Measurements from ENCODE around the gene ADAMTSL3. TPM values are rescaled to one million over a fixed set of nuclear protein-coding genes. Genes with fewer than 3 reads are reported as not detected.

ADAMTSL3 gene
- total RNA-seq, 1 donor from 2014 or later = 13.2 TPM

GRCh38 chr15:83656943-83657528, 3.1 kb downstream of the ADAMTSL3 start:
- DNase-seq (ENCODE audit: low spot score in 2 of 2, unreplicated experiment in 2 of 2) = no peak
- Mint-ChIP-seq H3K9me3 (no peaks in the 10 kb centered on the region), H3K27ac (no peak overlapping the region), H3K27me3 (ENCODE audit: low read depth) (peaks cover 60% of the 10 kb centered on the region), H3K4me3 (no peak overlapping the region), H3K36me3 (peaks cover 2% of the 10 kb centered on the region), H3K4me1 (peaks cover 3% of the 10 kb centered on the region)
- TF ChIP-seq, protein P1, sequence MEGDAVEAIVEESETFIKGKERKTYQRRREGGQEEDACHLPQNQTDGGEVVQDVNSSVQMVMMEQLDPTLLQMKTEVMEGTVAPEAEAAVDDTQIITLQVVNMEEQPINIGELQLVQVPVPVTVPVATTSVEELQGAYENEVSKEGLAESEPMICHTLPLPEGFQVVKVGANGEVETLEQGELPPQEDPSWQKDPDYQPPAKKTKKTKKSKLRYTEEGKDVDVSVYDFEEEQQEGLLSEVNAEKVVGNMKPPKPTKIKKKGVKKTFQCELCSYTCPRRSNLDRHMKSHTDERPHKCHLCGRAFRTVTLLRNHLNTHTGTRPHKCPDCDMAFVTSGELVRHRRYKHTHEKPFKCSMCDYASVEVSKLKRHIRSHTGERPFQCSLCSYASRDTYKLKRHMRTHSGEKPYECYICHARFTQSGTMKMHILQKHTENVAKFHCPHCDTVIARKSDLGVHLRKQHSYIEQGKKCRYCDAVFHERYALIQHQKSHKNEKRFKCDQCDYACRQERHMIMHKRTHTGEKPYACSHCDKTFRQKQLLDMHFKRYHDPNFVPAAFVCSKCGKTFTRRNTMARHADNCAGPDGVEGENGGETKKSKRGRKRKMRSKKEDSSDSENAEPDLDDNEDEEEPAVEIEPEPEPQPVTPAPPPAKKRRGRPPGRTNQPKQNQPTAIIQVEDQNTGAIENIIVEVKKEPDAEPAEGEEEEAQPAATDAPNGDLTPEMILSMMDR (IDR thresholded peaks at IDR 0.05; ENCODE audit: unreplicated experiment) = no peak

DNA sequence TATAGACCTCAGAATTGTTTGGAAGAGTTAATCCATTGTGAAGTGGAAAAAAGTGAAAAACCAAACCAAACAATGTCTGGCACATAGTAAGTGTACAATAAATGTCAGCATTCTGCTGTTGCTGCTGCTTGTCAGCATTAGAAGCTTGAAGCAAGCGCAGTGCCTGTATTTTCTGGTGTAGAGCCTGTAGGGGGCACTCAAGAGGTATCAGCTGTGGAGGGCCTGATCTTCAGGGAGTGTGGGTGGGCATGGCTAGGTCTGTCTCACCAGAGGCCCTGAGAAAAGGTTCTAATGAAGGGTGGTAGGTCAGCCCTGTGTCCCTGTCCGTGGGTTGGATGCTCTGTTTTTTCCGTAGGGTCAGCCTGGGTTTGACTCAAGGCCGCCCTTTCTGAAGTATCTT, 3.6 kb downstream of the ADAMTSL3 start:
- no peak for DNase-seq (ENCODE audit: low spot score in 2 of 2, unreplicated experiment in 2 of 2)
- Mint-ChIP-seq H3K36me3 (peaks cover 2% of the 10 kb centered on the region), H3K27me3 (ENCODE audit: low read depth) (peaks cover 55% of the 10 kb centered on the region), H3K4me1 (peaks cover 3% of the 10 kb centered on the region), H3K4me3 (no peak overlapping the region), H3K9me3 (no peaks in the 10 kb centered on the region), H3K27ac (no peak overlapping the region)
- TF ChIP-seq, protein P1 (IDR thresholded peaks at IDR 0.05; ENCODE audit: unreplicated experiment) = no peak

DNA sequence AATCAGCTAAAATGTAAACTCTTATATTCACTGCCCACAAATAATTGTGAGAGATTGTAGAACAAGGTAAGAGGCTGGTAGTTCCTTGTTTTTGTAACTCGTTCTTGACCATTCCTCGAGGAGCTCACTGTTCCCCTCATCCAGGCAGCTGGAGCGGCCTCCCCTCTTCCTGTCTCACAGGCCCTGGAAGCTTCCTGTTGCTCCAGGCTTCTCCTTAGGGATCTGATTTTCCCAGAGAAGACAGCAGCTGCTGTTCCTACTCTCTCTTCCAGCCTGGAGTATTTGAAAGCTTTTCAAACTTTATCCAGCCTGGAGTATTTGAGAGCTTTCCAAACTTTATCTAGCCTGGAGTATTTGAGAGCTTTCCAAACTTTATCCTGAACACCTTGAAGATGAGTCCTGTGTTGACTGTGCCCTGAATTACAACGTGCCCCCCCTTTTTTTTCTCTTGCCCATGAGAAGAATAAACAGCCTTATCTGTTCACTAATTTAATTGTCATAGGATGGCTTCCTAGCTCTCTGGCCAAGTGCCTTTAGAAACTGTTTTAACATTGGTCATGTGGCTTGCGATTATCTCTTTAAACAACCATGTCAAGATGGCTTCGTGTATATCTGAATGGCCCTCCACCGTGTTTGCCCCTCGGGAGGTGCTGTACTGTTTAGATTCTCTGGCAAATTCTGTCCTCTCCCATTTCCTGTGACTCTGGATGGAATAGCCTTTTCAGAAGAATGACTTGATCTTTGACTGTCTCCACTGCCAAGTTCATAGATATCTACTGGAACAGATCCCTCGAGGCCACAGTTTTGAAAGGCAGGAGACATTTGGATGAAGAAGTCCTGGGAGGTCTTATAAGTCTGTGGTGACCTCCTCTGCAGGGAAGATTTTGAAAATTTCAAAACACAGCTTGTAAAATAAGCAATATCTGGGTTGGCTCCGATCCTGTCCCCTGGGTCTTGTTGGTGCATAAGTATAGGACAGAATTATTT, 4.8 kb downstream of the ADAMTSL3 start:
- DNase-seq (ENCODE audit: low spot score in 2 of 2, unreplicated experiment in 2 of 2) = no peak
- no peaks in the 10 kb centered on the region for H3K9me3 Mint-ChIP-seq
- H3K27ac Mint-ChIP-seq = no peak overlapping the region
- H3K4me3 Mint-ChIP-seq = no peak overlapping the region
- peaks cover 2% of the 10 kb centered on the region for H3K36me3 Mint-ChIP-seq
- TF ChIP-seq, protein P1 (IDR thresholded peaks at IDR 0.05; ENCODE audit: unreplicated experiment) = no peak
- H3K4me1 Mint-ChIP-seq = peaks cover 3% of the 10 kb centered on the region
- H3K27me3 Mint-ChIP-seq (ENCODE audit: low read depth) = peaks cover 54% of the 10 kb centered on the region

DNA sequence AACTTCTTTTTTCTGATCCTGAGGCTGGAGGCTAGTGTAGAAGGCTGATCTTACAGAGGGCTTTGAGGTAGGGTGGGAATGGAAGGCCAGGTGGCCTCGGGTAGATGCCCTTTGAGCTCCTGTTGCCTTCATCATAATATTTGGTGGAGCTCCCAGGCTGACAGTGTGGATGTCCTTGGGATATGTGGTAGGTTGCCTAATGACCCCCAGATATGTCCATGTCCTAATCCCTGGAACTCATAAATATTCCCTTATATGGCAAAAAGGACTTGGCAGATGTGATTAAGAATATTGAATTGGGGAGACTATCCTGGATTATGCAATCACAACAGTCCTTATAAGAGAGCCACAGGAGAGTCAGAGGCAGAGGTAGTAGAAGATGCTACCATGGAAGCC, 5.5 kb downstream of the ADAMTSL3 start:
- Mint-ChIP-seq H3K27me3 (ENCODE audit: low read depth) (peaks cover 57% of the 10 kb centered on the region), H3K36me3 (peaks cover 2% of the 10 kb centered on the region), H3K4me1 (peaks cover 2% of the 10 kb centered on the region), H3K4me3 (no peak overlapping the region), H3K27ac (no peak overlapping the region), H3K9me3 (no peaks in the 10 kb centered on the region)
- DNase-seq (ENCODE audit: low spot score in 2 of 2, unreplicated experiment in 2 of 2) = no peak
- TF ChIP-seq, protein P1 (IDR thresholded peaks at IDR 0.05; ENCODE audit: unreplicated experiment) = no peak

- H3K36me3 Mint-ChIP-seq = peaks cover 2% of the 10 kb centered on the region
These were observed 11.6 kb downstream of the ADAMTSL3 start for GRCh38 chr15:83665480-83665879.

More at GRCh38 chr15:83665480-83665879, 11.6 kb downstream of the ADAMTSL3 start:
- Mint-ChIP-seq H3K27ac (no peak overlapping the region), H3K27me3 (ENCODE audit: low read depth) (peaks cover 24% of the 10 kb centered on the region), H3K4me1 (no peaks in the 10 kb centered on the region), H3K4me3 (no peak overlapping the region), H3K9me3 (peaks cover 4% of the 10 kb centered on the region)
- no peak for DNase-seq (ENCODE audit: low spot score in 2 of 2, unreplicated experiment in 2 of 2)
- TF ChIP-seq, protein P1 (IDR thresholded peaks at IDR 0.05; ENCODE audit: unreplicated experiment) = no peak
